PFSK-1 (cell line): ENCODE data around the gene MAP4K4.

Experiments used
- FOXP2 ChIP-seq: optimal IDR thresholded peaks from 2 replicates; pipeline ENCODE3; 2011; ENCODE audit warnings: borderline replicate concordance, control low read depth, inconsistent platforms; ENCODE audit not compliant: insufficient read depth; ENCODE audit errors: extremely low read length, extremely low read depth
- POLR2AphosphoS5 ChIP-seq: IDR thresholded peaks from 2 replicates; pipeline ENCODE4 v1.6.1; 2012; ENCODE audit warnings: low read depth, mild to moderate bottlenecking, control low read depth, low read length, moderate library complexity
- REST ChIP-seq, 2 experiments: IDR thresholded peaks; 2 replicates each; pipeline versions ENCODE4 v1.6.1 to v1.8.0; 2011 to 2012; ENCODE audit warnings: low read depth in 2 of 2, low read length in 2 of 2, control low read depth in 1 of 2, inconsistent platforms in 1 of 2, mild to moderate bottlenecking in 1 of 2, moderate library complexity in 1 of 2; ENCODE audit not compliant: insufficient read depth in 1 of 2
- SIN3A ChIP-seq: IDR thresholded peaks from 2 replicates; pipeline ENCODE4 v1.6.1; 2012; ENCODE audit warnings: mild to moderate bottlenecking, low read length, moderate library complexity, borderline replicate concordance; ENCODE audit not compliant: insufficient read depth
- TAF1 ChIP-seq: IDR thresholded peaks from 2 replicates; pipeline ENCODE4 v1.6.1; 2012; ENCODE audit warnings: low read length, control low read depth, borderline replicate concordance; ENCODE audit not compliant: insufficient read depth

Gene MAP4K4

GRCh38 chr2:101852824-101853223, 155.3 kb downstream of the MAP4K4 start:
- TF ChIP-seq POLR2AphosphoS5 (no peak), SIN3A (no peak), REST (IDR thresholded peaks at IDR 0.05; ENCODE audit: insufficient read depth in 1 of 2, low read depth in 2 of 2, low read length in 2 of 2) (no peak), FOXP2 (no peak), TAF1 (no peak)

GRCh38 chr2:101854877-101855276, 157.4 kb downstream of the MAP4K4 start:
- TF ChIP-seq SIN3A (no peak), REST (IDR thresholded peaks at IDR 0.05; ENCODE audit: insufficient read depth in 1 of 2, low read depth in 2 of 2, low read length in 2 of 2) (no peak), POLR2AphosphoS5 (no peak), FOXP2 (no peak)

- TF ChIP-seq REST (IDR thresholded peaks at IDR 0.05; ENCODE audit: insufficient read depth in 1 of 2, low read depth in 2 of 2, low read length in 2 of 2) (no peak), TAF1 (no peak), SIN3A (no peak), POLR2AphosphoS5 (no peak), FOXP2 (no peak)
Measured at GRCh38 chr2:101855776-101856175, 158.3 kb downstream of the MAP4K4 start.

- TF ChIP-seq FOXP2 (no peak), POLR2AphosphoS5 (no peak), REST (IDR thresholded peaks at IDR 0.05; ENCODE audit: insufficient read depth in 1 of 2, low read depth in 2 of 2, low read length in 2 of 2) (no peak), TAF1 (no peak), SIN3A (no peak)
Measured at GRCh38 chr2:101858246-101858645, 160.7 kb downstream of the MAP4K4 start.

GRCh38 chr2:101858910-101859309, 161.4 kb downstream of the MAP4K4 start:
- no peak for TF ChIP-seq POLR2AphosphoS5
